ENCODE results near the gene KIF26B. TPM values are rescaled to one million over a fixed set of nuclear protein-coding genes. Genes with fewer than 3 reads are reported as not detected.

KIF26B gene
- total RNA-seq, 1 donor from 2014 or later = 2.1 TPM

GRCh38 chr1:245173446-245174211 is 18.8 kb downstream of the KIF26B start:
- FAIRE-seq (no peak), DNase-seq (ENCODE audit: low read depth) (no peak)
- no peak for TF ChIP-seq CTCF (IDR thresholded peaks at IDR 0.05; ENCODE audit: insufficient read depth, low read length, severe bottlenecking)
- no peaks in the 10 kb centered on the region for H3K36me3 ChIP-seq (ENCODE audit: control insufficient read depth, insufficient read depth, low read length)
- no peak overlapping the region for H3K4me3 ChIP-seq (ENCODE audit: low read depth, low read length)
- no peaks in the 10 kb centered on the region for H3K27me3 ChIP-seq (ENCODE audit: control insufficient read depth, insufficient read depth, low read length)

- DNase-seq (ENCODE audit: low read depth) (no peak), FAIRE-seq (no peak)
- Histone ChIP-seq H3K36me3 (ENCODE audit: control insufficient read depth, insufficient read depth, low read length) (no peaks in the 10 kb centered on the region), H3K27me3 (ENCODE audit: control insufficient read depth, insufficient read depth, low read length) (no peaks in the 10 kb centered on the region), H3K4me3 (ENCODE audit: low read depth, low read length) (no peak overlapping the region)
- TF ChIP-seq CTCF (IDR thresholded peaks at IDR 0.05; ENCODE audit: insufficient read depth, low read length, severe bottlenecking) = no peak
Measured at GRCh38 chr1:245177071-245177900, 22.5 kb downstream of the KIF26B start.

DNA sequence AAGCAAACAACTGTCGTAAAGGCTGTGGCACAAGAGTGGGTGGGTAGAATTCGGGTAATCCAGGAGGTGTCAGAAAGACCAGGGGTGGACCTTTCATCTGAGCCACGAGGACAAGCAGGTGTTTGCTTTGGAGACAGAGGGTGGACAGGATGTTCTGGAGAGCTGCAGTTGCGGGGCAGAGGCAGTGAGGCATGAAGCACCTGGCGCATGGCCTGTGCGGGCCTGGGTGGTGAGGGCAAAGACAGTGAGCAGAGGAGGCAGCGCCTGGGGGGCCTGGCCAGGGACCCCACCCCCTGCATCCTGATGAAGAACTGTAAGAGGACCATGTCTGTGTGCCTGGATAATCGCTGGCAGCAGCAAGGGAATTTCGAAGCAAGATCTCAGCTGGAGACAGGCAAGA is 24.9 kb downstream of the KIF26B start:
- Histone ChIP-seq H3K36me3 (ENCODE audit: control insufficient read depth, insufficient read depth, low read length) (no peaks in the 10 kb centered on the region), H3K27me3 (ENCODE audit: control insufficient read depth, insufficient read depth, low read length) (no peaks in the 10 kb centered on the region), H3K4me3 (ENCODE audit: low read depth, low read length) (no peak overlapping the region)
- no peak for TF ChIP-seq CTCF (IDR thresholded peaks at IDR 0.05; ENCODE audit: insufficient read depth, low read length, severe bottlenecking)
- DNase-seq (ENCODE audit: low read depth) = no peak
- no peak for FAIRE-seq

DNA sequence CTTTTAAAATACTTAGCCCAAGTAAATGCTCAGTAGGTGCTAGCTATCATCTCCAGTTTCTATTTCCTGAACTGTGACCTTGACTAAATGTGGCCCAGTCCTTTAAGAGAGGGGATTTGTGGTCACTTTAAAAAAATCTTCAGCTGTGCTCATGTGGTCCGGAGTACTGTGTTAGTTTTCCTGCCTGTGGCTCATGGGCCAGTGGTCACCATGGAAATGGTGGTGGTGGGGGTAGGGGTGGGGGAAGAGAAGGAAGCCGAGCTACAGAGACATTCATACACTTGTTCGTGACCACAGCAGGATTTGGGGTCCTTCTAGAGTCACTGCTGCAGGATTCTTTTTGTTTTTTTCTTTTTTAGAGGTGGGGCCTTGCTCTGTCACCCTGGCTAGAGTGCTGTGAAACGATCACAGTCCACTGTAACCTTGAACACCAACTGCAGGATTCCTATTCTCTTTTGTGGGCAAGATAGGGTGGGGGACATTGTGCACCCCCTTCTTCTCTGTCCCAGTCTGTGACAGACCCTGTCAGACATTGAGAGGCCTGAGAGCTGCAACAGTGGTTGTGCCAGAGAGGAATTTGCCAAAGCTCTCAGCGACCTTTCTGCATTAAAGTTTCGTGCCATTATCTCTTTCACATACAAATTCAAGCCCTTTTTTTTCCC is 25.8 kb downstream of the KIF26B start:
- Histone ChIP-seq H3K36me3 (ENCODE audit: control insufficient read depth, insufficient read depth, low read length) (no peaks in the 10 kb centered on the region), H3K27me3 (ENCODE audit: control insufficient read depth, insufficient read depth, low read length) (no peaks in the 10 kb centered on the region), H3K4me3 (ENCODE audit: low read depth, low read length) (no peak overlapping the region)
- FAIRE-seq = no peak
- no peak for DNase-seq (ENCODE audit: low read depth)
- no peak for TF ChIP-seq CTCF (IDR thresholded peaks at IDR 0.05; ENCODE audit: insufficient read depth, low read length, severe bottlenecking)

DNA sequence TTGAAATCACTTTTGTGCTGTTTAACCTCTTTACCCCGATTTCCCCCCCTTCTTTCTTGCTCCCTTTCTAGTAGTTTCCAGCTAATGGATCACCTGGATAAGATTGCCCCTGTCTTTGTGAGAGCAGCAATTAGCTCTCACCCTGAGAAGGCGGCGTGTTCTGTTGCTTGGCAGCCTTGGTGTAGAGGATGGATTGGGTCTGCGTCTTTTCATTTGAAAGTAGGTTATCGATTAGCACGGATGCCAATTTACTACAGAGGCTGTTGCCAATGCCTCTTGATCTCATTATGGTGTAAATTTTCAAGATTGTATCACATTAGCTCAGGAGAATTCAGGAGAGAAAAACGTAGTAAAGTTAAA is 26.4 kb downstream of the KIF26B start:
- FAIRE-seq (no peak), DNase-seq (ENCODE audit: low read depth) (no peak)
- H3K4me3 ChIP-seq (ENCODE audit: low read depth, low read length) = no peak overlapping the region
- TF ChIP-seq CTCF (IDR thresholded peaks at IDR 0.05; ENCODE audit: insufficient read depth, low read length, severe bottlenecking) = no peak
- no peaks in the 10 kb centered on the region for H3K36me3 ChIP-seq (ENCODE audit: control insufficient read depth, insufficient read depth, low read length)
- H3K27me3 ChIP-seq (ENCODE audit: control insufficient read depth, insufficient read depth, low read length) = no peaks in the 10 kb centered on the region

All from bronchial epithelial cell (primary cell).